ENCODE results near the gene NCKAP5. TPM values are rescaled to one million over a fixed set of nuclear protein-coding genes. Genes with fewer than 3 reads are reported as not detected.

The NCKAP5 gene
- total and polyA plus RNA-seq, 2 of the 13 experiments (the other 11 are each of a cell fraction or from before 2014, with no cell fraction given) = 0.01 TPM; not detected in 1

GRCh38 chr2:132719480-132719879 lies 848.8 kb downstream of the NCKAP5 start:
- no peaks in the 10 kb centered on the region for H3K27me3 ChIP-seq (ENCODE audit: control insufficient read depth in 1 of 2, insufficient read depth in 2 of 2, low read length in 2 of 2)
- H3K4me2 ChIP-seq (ENCODE audit: low read depth, low read length) = no peak overlapping the region
- H2AFZ ChIP-seq (ENCODE audit: low read length) = no peak overlapping the region
- H3K4me3 ChIP-seq (replicated peaks in 1 of 3; ENCODE audit: insufficient read depth in 1 of 3, low read depth in 2 of 3, low read length in 3 of 3) = no peak overlapping the region
- BruUV-seq (replicated peaks) = no TSS peak
- no peak for DNase-seq (ENCODE audit: low spot score)
- no peak overlapping the region for H3K9ac ChIP-seq (ENCODE audit: insufficient read depth, low read depth, low read length)
- ChIA-PET POLR2A (no interaction called here), CTCF (ENCODE audit: low intra/inter-chr PET ratio, low total read pairs) (no interaction called here)
- FAIRE-seq = no peak
- no peak for ATAC-seq
- intact Hi-C loops (cut with micrococcal nuclease; ENCODE audit: unreplicated experiment) = no loop called here
- WGBS (ENCODE audit: low lambda C conversion rate) = 24% methylated on average over 9 of the region's 9 CpGs
- no peaks in the 10 kb centered on the region for H4K20me1 ChIP-seq (ENCODE audit: insufficient read depth, low read length)
- no peak for TF ChIP-seq GLMP (CRISPR knock-in tag; IDR thresholded peaks at IDR 0.05; ENCODE audit: borderline replicate concordance)
- TF ChIP-seq JARID2 (CRISPR knock-in tag; IDR thresholded peaks at IDR 0.05; ENCODE audit: insufficient replicate concordance) = no peak
- H3K9me3 ChIP-seq (ENCODE audit: low read length) = 0 out of 2 replicates have a peak, but pooled peaks cover 7% of the 10 kb centered on the region
- no peak overlapping the region for H3K27ac ChIP-seq (ENCODE audit: extremely low read length, insufficient read depth, low read length)
- H3K4me1 ChIP-seq (ENCODE audit: insufficient read depth, low read length) = no peaks in the 10 kb centered on the region
- H3K79me2 ChIP-seq (ENCODE audit: insufficient read depth, low read length) = no peaks in the 10 kb centered on the region
- in situ Hi-C loops (cut with HindIII; ENCODE audit: extremely low pct_ligation_motif_present, low pct_unique_long_range_greater_than_20kb) = no loop called here
- no peaks in the 10 kb centered on the region for H3K36me3 ChIP-seq (replicated peaks in 1 of 2; ENCODE audit: control insufficient read depth in 1 of 2, insufficient read depth in 2 of 2, low read length in 2 of 2)

GRCh38 chr2:132716954-132717353 lies 851.3 kb downstream of the NCKAP5 start:
- no peak for ATAC-seq
- ChIA-PET POLR2A (no interaction called here), CTCF (ENCODE audit: low intra/inter-chr PET ratio, low total read pairs) (no interaction called here)
- no peak overlapping the region for H3K4me2 ChIP-seq (ENCODE audit: low read depth, low read length)
- H4K20me1 ChIP-seq (ENCODE audit: insufficient read depth, low read length) = no peaks in the 10 kb centered on the region
- in situ Hi-C loops (cut with HindIII; ENCODE audit: extremely low pct_ligation_motif_present, low pct_unique_long_range_greater_than_20kb) = no loop called here
- no peak for DNase-seq (ENCODE audit: low spot score)
- H3K27ac ChIP-seq (ENCODE audit: extremely low read length, insufficient read depth, low read length) = no peak overlapping the region
- H3K36me3 ChIP-seq (replicated peaks in 1 of 2; ENCODE audit: control insufficient read depth in 1 of 2, insufficient read depth in 2 of 2, low read length in 2 of 2) = no peaks in the 10 kb centered on the region
- no peak overlapping the region for H3K9ac ChIP-seq (ENCODE audit: insufficient read depth, low read depth, low read length)
- H3K27me3 ChIP-seq (ENCODE audit: control insufficient read depth in 1 of 2, insufficient read depth in 2 of 2, low read length in 2 of 2) = no peaks in the 10 kb centered on the region
- intact Hi-C loops (cut with micrococcal nuclease; ENCODE audit: unreplicated experiment) = no loop called here
- no peak overlapping the region for H3K4me3 ChIP-seq (replicated peaks in 1 of 3; ENCODE audit: insufficient read depth in 1 of 3, low read depth in 2 of 3, low read length in 3 of 3)
- H3K79me2 ChIP-seq (ENCODE audit: insufficient read depth, low read length) = no peaks in the 10 kb centered on the region
- H3K9me3 ChIP-seq (ENCODE audit: low read length) = no peaks in the 10 kb centered on the region
- no TSS peak for BruUV-seq (replicated peaks)
- FAIRE-seq = no peak
- H2AFZ ChIP-seq (ENCODE audit: low read length) = no peak overlapping the region
- WGBS (ENCODE audit: low lambda C conversion rate) = 11% methylated on average over 2 of the region's 2 CpGs
- no peak for TF ChIP-seq HDAC2 (CRISPR knock-in tag; IDR thresholded peaks at IDR 0.05)
- no peak for TF ChIP-seq ISX (CRISPR knock-in tag; conservative IDR thresholded peaks at IDR 0.05)
- no peak for TF ChIP-seq XRCC5 (optimal IDR thresholded peaks at IDR 0.05; ENCODE audit: low read length)
- no peak for TF ChIP-seq ZFP36 (IDR thresholded peaks at IDR 0.05; ENCODE audit: borderline replicate concordance, low read depth, low read length, partially characterized antibody)
- no peak for TF ChIP-seq ZBTB46 (CRISPR knock-in tag; IDR thresholded peaks at IDR 0.05; ENCODE audit: borderline replicate concordance)
- no peak for TF ChIP-seq ZNF33A (CRISPR knock-in tag; IDR thresholded peaks at IDR 0.05; ENCODE audit: borderline replicate concordance)
- TF ChIP-seq PHF20 (CRISPR knock-in tag; IDR thresholded peaks at IDR 0.05) = no peak
- TF ChIP-seq NR2C2 (CRISPR knock-in tag; IDR thresholded peaks at IDR 0.05; ENCODE audit: borderline replicate concordance) = no peak
- TF ChIP-seq MEIS1 (CRISPR knock-in tag; IDR thresholded peaks at IDR 0.05; ENCODE audit: borderline replicate concordance) = no peak
- no peak for TF ChIP-seq NFRKB (IDR thresholded peaks at IDR 0.05)
- no peak for TF ChIP-seq SP2 (CRISPR knock-in tag; IDR thresholded peaks at IDR 0.05)
- H3K4me1 ChIP-seq (ENCODE audit: insufficient read depth, low read length) = no peaks in the 10 kb centered on the region

Data from HepG2 (cell line).